Measurements from ENCODE around the gene MSMO1.

Gene MSMO1

GRCh38 chr4:165326831-165327210 is 648 bp upstream of the MSMO1 start:
- H3K27me3 ChIP-seq (ENCODE audit: insufficient read depth, low read depth, severe bottlenecking), result no peaks in the 10 kb centered on the region
- peak; percentile 41 for DNase-seq
- H3K36me3 ChIP-seq, result peaks cover 21% of the 10 kb centered on the region
- no peaks in the 10 kb centered on the region for H3K9me3 ChIP-seq (ENCODE audit: severe bottlenecking)
- peak overlapping the region; percentile 83 for H3K4me3 ChIP-seq (ENCODE audit: low read depth, low read length)
- no peak for TF ChIP-seq CTCF (IDR thresholded peaks at IDR 0.05; ENCODE audit: low read depth, low read length)
- H3K27ac ChIP-seq, result peak overlapping the region; percentile 52

GRCh38 chr4:165328101-165328425 is 594 bp downstream of the MSMO1 start:
- H3K9me3 ChIP-seq (ENCODE audit: severe bottlenecking), result no peaks in the 10 kb centered on the region
- peak overlapping the region; percentile 83 for H3K4me3 ChIP-seq (ENCODE audit: low read depth, low read length)
- no peak for TF ChIP-seq CTCF (IDR thresholded peaks at IDR 0.05; ENCODE audit: low read depth, low read length)
- H3K27me3 ChIP-seq (ENCODE audit: insufficient read depth, low read depth, severe bottlenecking), result no peaks in the 10 kb centered on the region
- H3K36me3 ChIP-seq, result peaks cover 31% of the 10 kb centered on the region
- peak overlapping the region; percentile 69 for H3K27ac ChIP-seq
- no peak for DNase-seq

GRCh38 chr4:165328708-165329107 is 1.2 kb downstream of the MSMO1 start:
- TF ChIP-seq CTCF (IDR thresholded peaks at IDR 0.05; ENCODE audit: low read depth, low read length), result no peak
- no peak for DNase-seq
- Histone ChIP-seq H3K27me3 (ENCODE audit: insufficient read depth, low read depth, severe bottlenecking) (no peaks in the 10 kb centered on the region), H3K9me3 (ENCODE audit: severe bottlenecking) (no peaks in the 10 kb centered on the region), H3K27ac (no peak overlapping the region; the same call in 1 of the 2 replicates), H3K4me3 (ENCODE audit: low read depth, low read length) (peak overlapping the region; percentile 83), H3K36me3 (peaks cover 38% of the 10 kb centered on the region)

GRCh38 chr4:165330071-165330470 is 2.6 kb downstream of the MSMO1 start:
- Histone ChIP-seq H3K9me3 (ENCODE audit: severe bottlenecking) (no peaks in the 10 kb centered on the region), H3K27me3 (ENCODE audit: insufficient read depth, low read depth, severe bottlenecking) (no peaks in the 10 kb centered on the region), H3K27ac (no peak overlapping the region), H3K36me3 (peaks cover 51% of the 10 kb centered on the region), H3K4me3 (ENCODE audit: low read depth, low read length) (no peak overlapping the region)
- DNase-seq, result no peak
- no peak for TF ChIP-seq CTCF (IDR thresholded peaks at IDR 0.05; ENCODE audit: low read depth, low read length)

GRCh38 chr4:165330666-165331065 is 3.2 kb downstream of the MSMO1 start:
- H3K27me3 ChIP-seq (ENCODE audit: insufficient read depth, low read depth, severe bottlenecking), result no peaks in the 10 kb centered on the region
- no peak for DNase-seq
- no peak overlapping the region for H3K4me3 ChIP-seq (ENCODE audit: low read depth, low read length)
- no peak overlapping the region for H3K27ac ChIP-seq
- H3K36me3 ChIP-seq, result peaks cover 57% of the 10 kb centered on the region
- H3K9me3 ChIP-seq (ENCODE audit: severe bottlenecking), result no peaks in the 10 kb centered on the region
- TF ChIP-seq CTCF (IDR thresholded peaks at IDR 0.05; ENCODE audit: low read depth, low read length), result no peak

GRCh38 chr4:165331359-165331758 is 3.9 kb downstream of the MSMO1 start:
- H3K36me3 ChIP-seq, result peaks cover 60% of the 10 kb centered on the region

More at GRCh38 chr4:165331359-165331758, 3.9 kb downstream of the MSMO1 start:
- DNase-seq, result no peak
- Histone ChIP-seq H3K4me3 (ENCODE audit: low read depth, low read length) (no peak overlapping the region), H3K27me3 (ENCODE audit: insufficient read depth, low read depth, severe bottlenecking) (no peaks in the 10 kb centered on the region), H3K27ac (no peak overlapping the region), H3K9me3 (ENCODE audit: severe bottlenecking) (no peaks in the 10 kb centered on the region)
- TF ChIP-seq CTCF (IDR thresholded peaks at IDR 0.05; ENCODE audit: low read depth, low read length), result no peak

All from WERI-Rb-1 (cell line).